OCI-LY7 (cell line): ENCODE data around the gene RGS7BP. TPM values are rescaled to one million over a fixed set of nuclear protein-coding genes. Genes with fewer than 3 reads are reported as not detected.
"Not testable (repeated sequence)": the region's sequence is repeated elsewhere in the genome, so short reads cannot be mapped to it uniquely, and the experiment has no call there.

Source experiments
- BruUV-seq: library from RNA; stranded (reverse); fragments of 400-500 nt; replicated peaks from 2 replicates; lab custom pipeline; 2021; lab: Mats Ljungman, UMichigan
- CTCF ChIA-PET: fragments of 300-600 bp; sonication (Branson Sonifier 250); formaldehyde crosslinking; loops from one replicate; lab custom pipeline; 2022; ENCODE audit warnings: antibody characterized with exemption; ENCODE audit not compliant: unreplicated experiment; lab: Charles Lee
- POLR2A ChIA-PET: fragments of 300-600 bp; sonication (Branson Sonifier 250); formaldehyde crosslinking; loops from one replicate; lab custom pipeline; 2022; ENCODE audit warnings: antibody characterized with exemption; lab: Charles Lee
- DNase-seq: peaks from one replicate; pipeline ENCODE4 v3.0.0-alpha.2; 2015; ENCODE audit warnings: low spot score
- H2AFZ ChIP-seq: fragments of 200-600 bp; sonication (generic), shearing (Covaris generic); 2 replicates; pipeline ENCODE4 v1.6.1; 2014; ENCODE audit warnings: mild to moderate bottlenecking, antibody characterized with exemption, low read length, moderate library complexity
- H3K27ac ChIP-seq: fragments of 200-600 bp; sonication (generic); 2 replicates; pipeline ENCODE4 v1.5.1; 2014; ENCODE audit warnings: mixed run types, low read depth, mild to moderate bottlenecking, moderate library complexity, low read length, inconsistent platforms; ENCODE audit not compliant: poor library complexity, severe bottlenecking
- H3K36me3 ChIP-seq: fragments of 200-600 bp; sonication (generic); 2 replicates; pipeline ENCODE4 v1.6.1; 2014; ENCODE audit warnings: mild to moderate bottlenecking, antibody characterized with exemption, low read length, moderate library complexity, mixed read lengths; ENCODE audit not compliant: insufficient read depth
- H3K4me1 ChIP-seq: fragments of 200-600 bp; sonication (generic); 2 replicates; pipeline ENCODE4 v1.5.1; 2014; ENCODE audit warnings: mild to moderate bottlenecking, low read length; ENCODE audit not compliant: insufficient read depth, poor library complexity, severe bottlenecking
- H3K4me2 ChIP-seq: fragments of 200-600 bp; sonication (generic); 2 replicates; pipeline ENCODE4 v1.6.1; 2014; ENCODE audit warnings: mild to moderate bottlenecking, low read length
- H3K4me3 ChIP-seq: fragments of 200-600 bp; sonication (generic); 2 replicates; pipeline ENCODE4 v1.5.1; 2014; ENCODE audit warnings: mild to moderate bottlenecking, low read depth, low read length; ENCODE audit not compliant: poor library complexity, severe bottlenecking
- H3K79me2 ChIP-seq: fragments of 200-600 bp; sonication (generic); 2 replicates; pipeline ENCODE4 v1.6.1; 2016; ENCODE audit warnings: low read depth, mild to moderate bottlenecking, low read length, moderate library complexity, mixed read lengths; ENCODE audit not compliant: insufficient read depth
- H3K9me2 ChIP-seq: fragments of 200-600 bp; sonication (generic); 2 replicates; pipeline ENCODE4 v1.6.1; 2016; ENCODE audit warnings: mild to moderate bottlenecking, low read length, mixed read lengths; ENCODE audit not compliant: insufficient read depth
- H3K9me3 ChIP-seq: fragments of 200-600 bp; sonication (generic); 2 replicates; pipeline ENCODE4 v1.6.1; 2014; ENCODE audit warnings: mild to moderate bottlenecking, mixed run types, low read length, mixed read lengths
- H4K20me1 ChIP-seq: fragments of 200-600 bp; sonication (generic); 2 replicates; pipeline ENCODE4 v1.6.1; 2014; ENCODE audit warnings: mild to moderate bottlenecking, antibody characterized with exemption, low read length, moderate library complexity, mixed read lengths; ENCODE audit not compliant: insufficient read depth
- CTCF ChIP-seq: fragments of 200-600 bp; sonication (generic); conservative IDR thresholded peaks from 2 replicates; pipeline ENCODE4 v1.5.1; 2014; ENCODE audit warnings: mild to moderate bottlenecking, antibody characterized with exemption, low read length, moderate library complexity, mixed read lengths
- EZH2phosphoT487 ChIP-seq: fragments of 200-600 bp; sonication (generic); IDR thresholded peaks from 2 replicates; pipeline ENCODE4 v1.6.1; 2018; ENCODE audit warnings: low read depth, borderline replicate concordance, mild to moderate bottlenecking, mixed run types, antibody characterized with exemption, low read length, moderate library complexity, mixed read lengths
- intact Hi-C: fragments of 100-400 bp; cut with micrococcal nuclease; formaldehyde crosslinking; loops from one replicate; pipeline ENCODE4 v1.10.0; 2022; ENCODE audit not compliant: unreplicated experiment
- total RNA-seq, 2 experiments: library from RNA; depleted of rRNA in 1 of 2; stranded (reverse); fragments of >200 nt in 1 of 2; shearing (Covaris generic) in 1 of 2; gene quantifications; 2 replicates each; pipeline ENCODE4 v1.2.3, GENCODE V29; 2014 to 2022

RGS7BP gene
- total RNA-seq, 2 experiments from 2014 or later: not detected

GRCh38 chr5:64534033-64534432, 28.2 kb downstream of the RGS7BP start:
- H3K79me2 ChIP-seq: no peaks in the 10 kb centered on the region
- intact Hi-C loops: no loop called here
- H2AFZ ChIP-seq: no peak overlapping the region
- no peak overlapping the region for H3K4me3 ChIP-seq
- DNase-seq: no peak
- ChIA-PET CTCF (no interaction called here), POLR2A (no interaction called here)
- no peaks in the 10 kb centered on the region for H4K20me1 ChIP-seq
- no peak overlapping the region for H3K4me2 ChIP-seq
- H3K9me3 ChIP-seq: no peaks in the 10 kb centered on the region
- H3K36me3 ChIP-seq: no peaks in the 10 kb centered on the region
- H3K9me2 ChIP-seq: no peaks in the 10 kb centered on the region
- no TSS peak for BruUV-seq
- no peaks in the 10 kb centered on the region for H3K4me1 ChIP-seq
- TF ChIP-seq CTCF (no peak), EZH2phosphoT487 (no peak)
- H3K27ac ChIP-seq: no peak overlapping the region

- Histone ChIP-seq H3K4me2 (no peak overlapping the region), H3K4me1 (no peaks in the 10 kb centered on the region), H3K9me3 (no peaks in the 10 kb centered on the region), H4K20me1 (no peaks in the 10 kb centered on the region), H3K79me2 (no peaks in the 10 kb centered on the region), H3K4me3 (no peak overlapping the region), H3K36me3 (no peaks in the 10 kb centered on the region), H2AFZ (no peak overlapping the region), H3K27ac (no peak overlapping the region), H3K9me2 (no peaks in the 10 kb centered on the region)
- ChIA-PET POLR2A (interaction anchor here (0.6 kb wide), 1 partner anchor 759 kb away, joined by 4 read pairs; no protein-coding TSS in a partner anchor), CTCF (no interaction called here)
- no TSS peak for BruUV-seq
- intact Hi-C loops: no loop called here
- TF ChIP-seq EZH2phosphoT487 (no peak), CTCF (no peak)
- DNase-seq: no peak
Observed at GRCh38 chr5:64557911-64558310, 52.1 kb downstream of the RGS7BP start.

GRCh38 chr5:64558641-64559040, 52.8 kb downstream of the RGS7BP start:
- DNase-seq, H3K4me2 ChIP-seq, H3K79me2 ChIP-seq, H4K20me1 ChIP-seq, H3K4me1 ChIP-seq, BruUV-seq, H2AFZ ChIP-seq, intact Hi-C loops, H3K9me3 ChIP-seq, H3K4me3 ChIP-seq, H3K27ac ChIP-seq, H3K36me3 ChIP-seq, H3K9me2 ChIP-seq, CTCF ChIA-PET: not testable (repeated sequence)
- POLR2A ChIA-PET: interaction anchor here (0.6 kb wide), 1 partner anchor 759 kb away, joined by 4 read pairs; no protein-coding TSS in a partner anchor
